SU-DHL-6 (cell line): ENCODE measurements around the gene TNFRSF1B.

Experiments
- H2AFZ ChIP-seq: fragments of 200-600 bp; sonication (generic); 2 replicates; pipeline ENCODE4 v1.6.1; 2014; ENCODE audit warnings: low read depth, mild to moderate bottlenecking, moderate library complexity, mixed read lengths, antibody characterized with exemption, low read length; ENCODE audit not compliant: severe bottlenecking
- H3F3A ChIP-seq: fragments of 200-600 bp; shearing (Covaris generic); 2 replicates; pipeline ENCODE4 v1.6.0; 2016; ENCODE audit warnings: antibody characterized with exemption, mild to moderate bottlenecking; ENCODE audit not compliant: insufficient read depth
- H3K27ac ChIP-seq: fragments of 200-600 bp; sonication (generic); 2 replicates; pipeline ENCODE4 v1.5.1; 2016; ENCODE audit warnings: low read depth, mild to moderate bottlenecking, low read length, moderate library complexity, mixed read lengths
- H3K27me3 ChIP-seq: fragments of 200-600 bp; sonication (generic), shearing (Covaris generic); 2 replicates; pipeline ENCODE4 v1.6.0; 2014; ENCODE audit warnings: mild to moderate bottlenecking, low read length
- H3K36me3 ChIP-seq: fragments of 200-600 bp; sonication (generic); 2 replicates; pipeline ENCODE4 v1.6.1; 2014; ENCODE audit warnings: mild to moderate bottlenecking, low read length, mixed read lengths
- H3K4me2 ChIP-seq: fragments of 300-600, 200-600 bp; shearing (Covaris generic), sonication (generic); 2 replicates; pipeline ENCODE4 v1.6.0; 2014; ENCODE audit warnings: low read length, low read depth, mild to moderate bottlenecking; ENCODE audit not compliant: poor library complexity, severe bottlenecking
- H3K4me3 ChIP-seq: fragments of 200-600 bp; sonication (generic); 2 replicates; pipeline ENCODE4 v1.5.1; 2014; ENCODE audit warnings: antibody characterized with exemption, low read length, mild to moderate bottlenecking, mixed read lengths; ENCODE audit not compliant: insufficient read depth, poor library complexity, severe bottlenecking
- H3K79me2 ChIP-seq: fragments of 200-600 bp; sonication (generic); 2 replicates; pipeline ENCODE4 v1.6.1; 2014; ENCODE audit warnings: mild to moderate bottlenecking, low read length, moderate library complexity; ENCODE audit not compliant: insufficient read depth
- H3K9ac ChIP-seq: fragments of 200-600 bp; sonication (generic); 2 replicates; pipeline ENCODE4 v1.7.0; 2014; ENCODE audit warnings: mild to moderate bottlenecking, low read length
- H3K9me2 ChIP-seq: fragments of 200-600 bp; sonication (generic); replicated peaks from 2 replicates; pipeline ENCODE4 v1.6.1; 2014; ENCODE audit warnings: low read length; ENCODE audit not compliant: insufficient read depth
- H3K9me3 ChIP-seq: fragments of 200-600 bp; sonication (generic); 2 replicates; pipeline ENCODE4 v1.6.1; 2014; ENCODE audit warnings: low read length, mixed read lengths; ENCODE audit not compliant: insufficient read depth
- H4K20me1 ChIP-seq: fragments of 200-600 bp; sonication (generic); 2 replicates; pipeline ENCODE4 v1.6.1; 2014; ENCODE audit warnings: low read depth, mild to moderate bottlenecking, antibody characterized with exemption, low read length, moderate library complexity, mixed read lengths
- EZH2phosphoT487 ChIP-seq: fragments of 200-600 bp; sonication (generic), shearing (Covaris generic); conservative IDR thresholded peaks from 2 replicates; pipeline ENCODE4 v1.6.1; 2018; ENCODE audit warnings: mild to moderate bottlenecking, antibody characterized with exemption, low read length, moderate library complexity, mixed read lengths
- TF ChIP-seq, protein P1 (sequence below): fragments of 200-600 bp; sonication (generic); IDR thresholded peaks from one replicate; pipeline ENCODE4 v1.5.1; 2017; ENCODE audit warnings: antibody characterized with exemption, mild to moderate bottlenecking, low read length, moderate library complexity; ENCODE audit not compliant: insufficient read depth, poor library complexity, severe bottlenecking

TNFRSF1B gene

DNA sequence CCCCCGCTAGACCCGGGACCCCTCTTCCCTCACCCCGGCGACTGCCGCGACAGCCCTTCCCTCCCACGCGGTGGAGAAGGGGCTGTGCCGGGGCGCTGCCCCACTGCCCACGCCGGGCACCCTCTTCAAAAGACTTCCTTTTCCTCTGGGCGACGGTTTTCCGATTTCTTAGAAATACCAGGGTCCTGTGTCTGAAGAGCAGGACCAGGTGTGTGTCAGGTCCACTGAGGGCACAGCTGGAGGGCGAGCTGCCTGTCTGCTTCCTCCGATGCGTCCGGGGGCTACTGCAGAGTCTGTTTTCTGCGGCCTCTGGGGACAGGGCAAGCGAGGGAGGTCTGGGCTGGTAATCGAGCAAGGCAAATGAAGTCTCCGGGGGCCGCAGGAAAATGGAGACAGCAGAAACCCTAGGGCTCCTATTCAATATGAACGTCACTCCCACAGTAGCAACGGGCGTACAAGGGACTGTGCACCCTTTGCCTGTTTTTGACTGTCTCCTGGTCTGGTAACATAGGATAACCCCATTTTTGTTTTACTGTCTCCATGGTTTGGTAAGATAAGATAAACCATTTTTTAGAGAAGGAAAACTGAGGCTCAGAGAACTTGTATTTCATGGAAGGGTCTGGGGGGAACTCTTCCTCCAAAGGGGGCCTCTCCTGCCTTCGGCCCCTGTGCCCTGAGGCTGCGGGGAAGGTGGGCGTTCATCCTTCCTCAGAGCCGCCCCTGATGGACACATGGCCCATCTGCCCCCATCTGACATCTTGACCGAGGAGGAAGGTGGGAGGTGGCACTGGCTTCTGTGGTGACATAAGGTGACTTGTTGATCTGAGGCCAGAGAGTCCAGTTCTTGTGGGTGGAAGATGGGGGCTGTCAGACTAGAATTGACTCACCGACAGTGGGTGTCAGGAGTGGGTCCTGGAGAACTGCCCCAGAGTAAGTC, 970 bp downstream of the TNFRSF1B start:
- no peaks in the 10 kb centered on the region for H3K27me3 ChIP-seq
- no peaks in the 10 kb centered on the region for H3K79me2 ChIP-seq
- H3F3A ChIP-seq, result no peaks in the 10 kb centered on the region
- no peaks in the 10 kb centered on the region for H3K9me2 ChIP-seq
- TF ChIP-seq EZH2phosphoT487, result 0 out of 2 replicates have a peak, but pooled peaks have one; percentile 51
- TF ChIP-seq, protein P1, sequence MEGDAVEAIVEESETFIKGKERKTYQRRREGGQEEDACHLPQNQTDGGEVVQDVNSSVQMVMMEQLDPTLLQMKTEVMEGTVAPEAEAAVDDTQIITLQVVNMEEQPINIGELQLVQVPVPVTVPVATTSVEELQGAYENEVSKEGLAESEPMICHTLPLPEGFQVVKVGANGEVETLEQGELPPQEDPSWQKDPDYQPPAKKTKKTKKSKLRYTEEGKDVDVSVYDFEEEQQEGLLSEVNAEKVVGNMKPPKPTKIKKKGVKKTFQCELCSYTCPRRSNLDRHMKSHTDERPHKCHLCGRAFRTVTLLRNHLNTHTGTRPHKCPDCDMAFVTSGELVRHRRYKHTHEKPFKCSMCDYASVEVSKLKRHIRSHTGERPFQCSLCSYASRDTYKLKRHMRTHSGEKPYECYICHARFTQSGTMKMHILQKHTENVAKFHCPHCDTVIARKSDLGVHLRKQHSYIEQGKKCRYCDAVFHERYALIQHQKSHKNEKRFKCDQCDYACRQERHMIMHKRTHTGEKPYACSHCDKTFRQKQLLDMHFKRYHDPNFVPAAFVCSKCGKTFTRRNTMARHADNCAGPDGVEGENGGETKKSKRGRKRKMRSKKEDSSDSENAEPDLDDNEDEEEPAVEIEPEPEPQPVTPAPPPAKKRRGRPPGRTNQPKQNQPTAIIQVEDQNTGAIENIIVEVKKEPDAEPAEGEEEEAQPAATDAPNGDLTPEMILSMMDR, result no peak
- H3K27ac ChIP-seq, result no peak overlapping the region
- no peak overlapping the region for H3K4me3 ChIP-seq
- H2AFZ ChIP-seq, result no peak overlapping the region
- H4K20me1 ChIP-seq, result no peaks in the 10 kb centered on the region
- no peak overlapping the region for H3K9ac ChIP-seq
- no peak overlapping the region for H3K4me2 ChIP-seq
- H3K36me3 ChIP-seq, result no peaks in the 10 kb centered on the region
- no peaks in the 10 kb centered on the region for H3K9me3 ChIP-seq

DNA sequence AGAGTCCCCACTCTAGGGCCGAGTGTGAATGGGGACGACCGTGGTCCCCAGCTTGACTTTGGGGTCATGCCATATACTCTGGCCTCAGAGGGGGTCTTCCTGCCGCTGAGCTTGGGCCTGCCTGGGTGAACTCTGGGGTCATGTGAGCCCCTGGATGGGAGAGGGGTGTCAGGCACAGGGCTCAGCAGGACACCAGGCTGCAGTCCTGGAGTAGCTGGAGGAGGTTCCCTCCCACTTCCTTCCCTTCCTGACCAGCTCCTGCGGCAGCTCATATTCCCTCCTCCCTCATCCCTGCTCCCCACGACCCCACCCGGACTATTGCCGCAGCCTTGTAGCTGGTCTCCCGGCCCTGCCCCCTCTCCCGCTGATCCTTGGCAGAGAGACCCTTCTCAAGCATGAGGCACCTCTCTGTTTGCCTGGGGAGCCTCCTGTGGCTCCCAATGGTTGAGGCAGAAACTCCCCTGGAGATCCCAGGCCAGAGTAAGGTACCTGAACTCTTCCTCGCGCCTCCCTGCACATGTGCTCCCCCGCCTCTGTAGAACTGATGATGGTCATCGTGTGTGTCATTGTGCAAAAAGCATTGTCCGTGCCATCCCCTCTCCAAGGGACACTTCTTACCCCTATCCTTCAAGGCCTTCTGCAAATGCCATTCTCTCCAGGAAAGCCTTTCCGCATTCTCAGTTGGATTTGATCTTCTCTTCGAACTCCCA, 1.8 kb downstream of the TNFRSF1B start:
- Histone ChIP-seq H4K20me1 (no peaks in the 10 kb centered on the region), H3K9ac (no peak overlapping the region), H3K4me2 (no peak overlapping the region), H2AFZ (no peak overlapping the region), H3K27me3 (no peaks in the 10 kb centered on the region), H3K27ac (no peak overlapping the region), H3F3A (no peaks in the 10 kb centered on the region), H3K9me3 (no peaks in the 10 kb centered on the region), H3K4me3 (no peak overlapping the region), H3K9me2 (no peaks in the 10 kb centered on the region), H3K79me2 (no peaks in the 10 kb centered on the region), H3K36me3 (no peaks in the 10 kb centered on the region)
- no peak for TF ChIP-seq EZH2phosphoT487
- TF ChIP-seq, protein P1, result no peak

DNA sequence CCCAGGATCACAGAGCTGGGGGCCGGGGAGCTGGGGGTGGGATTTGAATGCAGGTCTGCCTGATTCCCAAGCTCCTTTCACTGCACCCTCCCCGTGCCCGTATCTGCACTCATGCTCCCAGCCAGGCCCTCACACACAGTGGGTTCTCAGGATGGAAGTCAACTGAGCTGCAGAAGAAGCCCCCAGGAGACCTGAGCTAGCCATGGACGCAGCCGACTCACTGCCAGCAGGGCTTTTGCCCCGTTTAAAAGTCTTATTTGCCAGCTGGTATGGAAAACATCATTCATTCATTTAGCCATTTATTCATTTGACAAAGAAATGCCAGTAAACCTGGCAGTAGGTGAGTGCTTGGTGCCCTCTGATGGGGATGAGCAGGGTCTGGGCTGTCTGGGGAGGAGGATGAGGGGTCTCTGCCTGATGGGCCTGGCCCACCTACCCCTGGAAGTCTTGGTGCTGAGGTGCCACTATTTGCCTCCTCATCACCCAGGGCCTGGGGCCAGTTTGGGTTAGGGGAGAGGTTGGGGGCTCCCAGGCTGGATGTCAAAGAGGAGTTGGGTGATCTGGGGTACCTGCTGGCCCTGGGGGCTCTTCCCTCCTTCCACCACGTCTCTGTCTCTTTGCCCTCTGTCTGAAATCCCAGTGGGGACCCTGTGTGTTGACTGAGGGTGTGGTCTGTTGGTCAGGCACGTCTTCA, 2.8 kb downstream of the TNFRSF1B start:
- Histone ChIP-seq H3K27ac (no peak overlapping the region), H3K9me2 (no peaks in the 10 kb centered on the region), H3K4me3 (no peak overlapping the region), H3K36me3 (no peaks in the 10 kb centered on the region), H4K20me1 (no peaks in the 10 kb centered on the region), H2AFZ (no peak overlapping the region), H3K79me2 (no peaks in the 10 kb centered on the region), H3F3A (no peaks in the 10 kb centered on the region), H3K4me2 (no peak overlapping the region), H3K27me3 (no peaks in the 10 kb centered on the region), H3K9ac (no peak overlapping the region), H3K9me3 (no peaks in the 10 kb centered on the region)
- TF ChIP-seq, protein P1, result no peak
- no peak for TF ChIP-seq EZH2phosphoT487
